K562 (cell line): ENCODE results near the gene SEMA3F.

Experiments used
- CBFA2T3 ChIP-seq: fragments of 450-650 bp; IDR thresholded peaks from 2 replicates; pipeline ENCODE4 v1.6.1; 2017
- CEBPB ChIP-seq: fragments of 450-650 bp; IDR thresholded peaks from 2 replicates; pipeline ENCODE4 v1.6.1; 2016; ENCODE audit warnings: missing genetic modification characterization, missing compliant biosample characterization
- ELF4 ChIP-seq: fragments of 450-650 bp; formaldehyde crosslinking; IDR thresholded peaks from 2 replicates; pipeline ENCODE4 v1.4.0; 2022; ENCODE audit warnings: missing genetic modification characterization
- ETV5 ChIP-seq: sonication (generic); formaldehyde crosslinking; IDR thresholded peaks from 2 replicates; pipeline ENCODE4 v1.4.0; 2020; ENCODE audit warnings: low read depth, mild to moderate bottlenecking, missing genetic modification reagents
- GTF2E2 ChIP-seq: fragments of 200-800 bp; sonication (Bioruptor generic); IDR thresholded peaks from 2 replicates; pipeline ENCODE4 v1.6.1; 2016; ENCODE audit warnings: missing genetic modification characterization, missing compliant biosample characterization
- KAT7 ChIP-seq: sonication (generic); formaldehyde crosslinking; IDR thresholded peaks from 2 replicates; pipeline ENCODE4 v1.8.0; 2022; ENCODE audit warnings: missing genetic modification reagents, mild to moderate bottlenecking, borderline replicate concordance
- NFE2 ChIP-seq: IDR thresholded peaks from 2 replicates; pipeline ENCODE4 v1.6.1; 2014; ENCODE audit warnings: antibody characterized with exemption, low read depth
- PHF8 ChIP-seq: fragments of 200-600 bp; sonication (generic); IDR thresholded peaks from 2 replicates; pipeline ENCODE4 v1.6.1; 2012; ENCODE audit warnings: mixed run types, mild to moderate bottlenecking, inconsistent platforms, low read length, moderate library complexity, borderline replicate concordance
- POLR2A ChIP-seq: fragments of 450-650 bp; conservative IDR thresholded peaks from 2 replicates; pipeline ENCODE4 v1.6.1; 2016
- PPARD ChIP-seq: fragments of 250-450 bp; sonication (Bioruptor Pico); IDR thresholded peaks from 2 replicates; pipeline ENCODE4 v1.8.0; 2022; ENCODE audit warnings: inconsistent platforms, mild to moderate bottlenecking, moderate library complexity
- TF ChIP-seq, protein P1 (sequence below): sonication (generic); formaldehyde crosslinking; IDR thresholded peaks from 2 replicates; pipeline ENCODE4 v1.5.0; 2020; ENCODE audit warnings: missing genetic modification reagents
- TF ChIP-seq, protein P2 (sequence below), 2 experiments: fragments of 450-650 bp; formaldehyde crosslinking in 1 of 2; IDR thresholded peaks; 2 replicates each; pipeline versions ENCODE4 v1.4.0 to v1.6.1; 2014 to 2020; ENCODE audit warnings: mild to moderate bottlenecking in 2 of 2, borderline replicate concordance in 1 of 2, low read depth in 1 of 2
- TF ChIP-seq, protein P3 (sequence below): fragments of 250-450 bp; sonication (Bioruptor Pico); IDR thresholded peaks from 2 replicates; pipeline ENCODE4 v1.8.0; 2021; ENCODE audit warnings: moderate library complexity, mild to moderate bottlenecking, inconsistent platforms
- TF ChIP-seq, protein P4 (sequence below): fragments of 200-800 bp; sonication (Bioruptor generic); IDR thresholded peaks from 2 replicates; pipeline ENCODE4 v1.6.1; 2017; ENCODE audit warnings: missing genetic modification characterization, missing compliant biosample characterization

GRCh38 chr3:50167069-50167840, 12.1 kb downstream of the SEMA3F start:
- TF ChIP-seq ETV5 (CRISPR knock-in tag) = no peak
- TF ChIP-seq KAT7 (CRISPR knock-in tag) = no peak
- TF ChIP-seq ELF4 (CRISPR knock-in tag) = no peak
- no peak for TF ChIP-seq PPARD (CRISPR knock-in tag)
- TF ChIP-seq, protein P1, sequence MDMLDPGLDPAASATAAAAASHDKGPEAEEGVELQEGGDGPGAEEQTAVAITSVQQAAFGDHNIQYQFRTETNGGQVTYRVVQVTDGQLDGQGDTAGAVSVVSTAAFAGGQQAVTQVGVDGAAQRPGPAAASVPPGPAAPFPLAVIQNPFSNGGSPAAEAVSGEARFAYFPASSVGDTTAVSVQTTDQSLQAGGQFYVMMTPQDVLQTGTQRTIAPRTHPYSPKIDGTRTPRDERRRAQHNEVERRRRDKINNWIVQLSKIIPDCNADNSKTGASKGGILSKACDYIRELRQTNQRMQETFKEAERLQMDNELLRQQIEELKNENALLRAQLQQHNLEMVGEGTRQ = no peak
- no peak for TF ChIP-seq NFE2
- TF ChIP-seq POLR2A = no peak
- TF ChIP-seq, protein P2, sequence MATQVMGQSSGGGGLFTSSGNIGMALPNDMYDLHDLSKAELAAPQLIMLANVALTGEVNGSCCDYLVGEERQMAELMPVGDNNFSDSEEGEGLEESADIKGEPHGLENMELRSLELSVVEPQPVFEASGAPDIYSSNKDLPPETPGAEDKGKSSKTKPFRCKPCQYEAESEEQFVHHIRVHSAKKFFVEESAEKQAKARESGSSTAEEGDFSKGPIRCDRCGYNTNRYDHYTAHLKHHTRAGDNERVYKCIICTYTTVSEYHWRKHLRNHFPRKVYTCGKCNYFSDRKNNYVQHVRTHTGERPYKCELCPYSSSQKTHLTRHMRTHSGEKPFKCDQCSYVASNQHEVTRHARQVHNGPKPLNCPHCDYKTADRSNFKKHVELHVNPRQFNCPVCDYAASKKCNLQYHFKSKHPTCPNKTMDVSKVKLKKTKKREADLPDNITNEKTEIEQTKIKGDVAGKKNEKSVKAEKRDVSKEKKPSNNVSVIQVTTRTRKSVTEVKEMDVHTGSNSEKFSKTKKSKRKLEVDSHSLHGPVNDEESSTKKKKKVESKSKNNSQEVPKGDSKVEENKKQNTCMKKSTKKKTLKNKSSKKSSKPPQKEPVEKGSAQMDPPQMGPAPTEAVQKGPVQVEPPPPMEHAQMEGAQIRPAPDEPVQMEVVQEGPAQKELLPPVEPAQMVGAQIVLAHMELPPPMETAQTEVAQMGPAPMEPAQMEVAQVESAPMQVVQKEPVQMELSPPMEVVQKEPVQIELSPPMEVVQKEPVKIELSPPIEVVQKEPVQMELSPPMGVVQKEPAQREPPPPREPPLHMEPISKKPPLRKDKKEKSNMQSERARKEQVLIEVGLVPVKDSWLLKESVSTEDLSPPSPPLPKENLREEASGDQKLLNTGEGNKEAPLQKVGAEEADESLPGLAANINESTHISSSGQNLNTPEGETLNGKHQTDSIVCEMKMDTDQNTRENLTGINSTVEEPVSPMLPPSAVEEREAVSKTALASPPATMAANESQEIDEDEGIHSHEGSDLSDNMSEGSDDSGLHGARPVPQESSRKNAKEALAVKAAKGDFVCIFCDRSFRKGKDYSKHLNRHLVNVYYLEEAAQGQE (IDR thresholded peaks at IDR 0.05; ENCODE audit: borderline replicate concordance) = no peak
- TF ChIP-seq, protein P2 (CRISPR knock-in tag; IDR thresholded peaks at IDR 0.05; ENCODE audit: low read depth) = no peak
- TF ChIP-seq, protein P3, sequence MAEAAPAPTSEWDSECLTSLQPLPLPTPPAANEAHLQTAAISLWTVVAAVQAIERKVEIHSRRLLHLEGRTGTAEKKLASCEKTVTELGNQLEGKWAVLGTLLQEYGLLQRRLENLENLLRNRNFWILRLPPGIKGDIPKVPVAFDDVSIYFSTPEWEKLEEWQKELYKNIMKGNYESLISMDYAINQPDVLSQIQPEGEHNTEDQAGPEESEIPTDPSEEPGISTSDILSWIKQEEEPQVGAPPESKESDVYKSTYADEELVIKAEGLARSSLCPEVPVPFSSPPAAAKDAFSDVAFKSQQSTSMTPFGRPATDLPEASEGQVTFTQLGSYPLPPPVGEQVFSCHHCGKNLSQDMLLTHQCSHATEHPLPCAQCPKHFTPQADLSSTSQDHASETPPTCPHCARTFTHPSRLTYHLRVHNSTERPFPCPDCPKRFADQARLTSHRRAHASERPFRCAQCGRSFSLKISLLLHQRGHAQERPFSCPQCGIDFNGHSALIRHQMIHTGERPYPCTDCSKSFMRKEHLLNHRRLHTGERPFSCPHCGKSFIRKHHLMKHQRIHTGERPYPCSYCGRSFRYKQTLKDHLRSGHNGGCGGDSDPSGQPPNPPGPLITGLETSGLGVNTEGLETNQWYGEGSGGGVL (CRISPR knock-in tag) = no peak
- TF ChIP-seq GTF2E2 = no peak
- TF ChIP-seq, protein P4, sequence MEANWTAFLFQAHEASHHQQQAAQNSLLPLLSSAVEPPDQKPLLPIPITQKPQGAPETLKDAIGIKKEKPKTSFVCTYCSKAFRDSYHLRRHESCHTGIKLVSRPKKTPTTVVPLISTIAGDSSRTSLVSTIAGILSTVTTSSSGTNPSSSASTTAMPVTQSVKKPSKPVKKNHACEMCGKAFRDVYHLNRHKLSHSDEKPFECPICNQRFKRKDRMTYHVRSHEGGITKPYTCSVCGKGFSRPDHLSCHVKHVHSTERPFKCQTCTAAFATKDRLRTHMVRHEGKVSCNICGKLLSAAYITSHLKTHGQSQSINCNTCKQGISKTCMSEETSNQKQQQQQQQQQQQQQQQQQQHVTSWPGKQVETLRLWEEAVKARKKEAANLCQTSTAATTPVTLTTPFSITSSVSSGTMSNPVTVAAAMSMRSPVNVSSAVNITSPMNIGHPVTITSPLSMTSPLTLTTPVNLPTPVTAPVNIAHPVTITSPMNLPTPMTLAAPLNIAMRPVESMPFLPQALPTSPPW (CRISPR knock-in tag) = no peak
- no peak for TF ChIP-seq CEBPB
- TF ChIP-seq CBFA2T3 = no peak
- TF ChIP-seq PHF8 = no peak
